Stimulated activated CD4-positive, alpha-beta T cell treated with anti-CD3 and anti-CD28 coated beads, Interleukin-2, amount 100 ng/mL, for 48 hours (primary cell): ENCODE data around the gene PPIH.
A peak's percentile ranks its signal among the peaks of the same experiment; 100 is the strongest.
"Not testable (repeated sequence)": the region's sequence is repeated elsewhere in the genome, so short reads cannot be mapped to it uniquely, and the experiment has no call there.

Experiments used
- DNase-seq, 2 donors: peaks; one replicate each; pipeline ENCODE4 v3.0.0-alpha.2; 2020

The PPIH gene

GRCh38 chr1:42682739-42683531 lies 24.7 kb downstream of the PPIH start:
- peak; percentile 42 to 49 for DNase-seq

GRCh38 chr1:42684139-42684538 lies 25.9 kb downstream of the PPIH start:
- no peak for DNase-seq

DNA sequence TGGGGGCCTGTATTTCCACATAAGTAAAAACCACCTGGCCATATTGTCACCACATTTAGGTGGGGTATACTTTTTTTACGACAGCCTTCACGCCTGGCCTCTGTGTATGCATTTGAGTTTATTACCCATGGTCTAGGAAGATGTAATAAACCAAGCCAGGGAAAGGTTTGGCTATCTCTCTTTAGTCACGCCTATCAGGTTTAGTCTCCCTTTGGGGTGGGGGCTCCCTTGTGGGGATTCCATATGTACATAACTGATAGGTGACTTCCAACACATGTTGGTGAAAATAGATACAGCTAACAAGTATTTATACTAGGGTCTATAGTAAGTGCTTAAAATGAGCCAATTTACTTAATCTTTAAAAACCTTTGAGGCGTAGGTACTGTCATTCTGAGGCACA lies 28.2 kb downstream of the PPIH start:
- DNase-seq: no peak

DNA sequence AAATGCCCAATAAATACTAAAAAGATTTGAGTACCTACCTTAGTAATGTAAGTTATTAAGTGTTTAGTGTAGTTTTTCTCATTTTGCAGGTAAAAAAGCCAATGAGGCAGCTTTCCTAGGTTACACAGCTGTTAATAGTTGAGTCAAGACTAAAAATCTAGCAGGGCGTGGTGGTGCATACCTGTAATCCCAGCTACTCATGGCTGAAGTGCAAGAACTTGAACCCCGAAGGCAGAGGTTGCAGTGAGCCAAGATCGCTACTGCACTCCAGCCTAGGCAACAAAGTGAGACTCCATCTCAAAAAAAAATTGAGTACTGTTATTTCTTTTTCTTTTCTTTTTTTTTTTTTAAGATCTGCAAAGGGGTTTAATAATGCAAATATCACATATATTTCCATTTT lies 31.7 kb downstream of the PPIH start:
- no peak for DNase-seq

DNA sequence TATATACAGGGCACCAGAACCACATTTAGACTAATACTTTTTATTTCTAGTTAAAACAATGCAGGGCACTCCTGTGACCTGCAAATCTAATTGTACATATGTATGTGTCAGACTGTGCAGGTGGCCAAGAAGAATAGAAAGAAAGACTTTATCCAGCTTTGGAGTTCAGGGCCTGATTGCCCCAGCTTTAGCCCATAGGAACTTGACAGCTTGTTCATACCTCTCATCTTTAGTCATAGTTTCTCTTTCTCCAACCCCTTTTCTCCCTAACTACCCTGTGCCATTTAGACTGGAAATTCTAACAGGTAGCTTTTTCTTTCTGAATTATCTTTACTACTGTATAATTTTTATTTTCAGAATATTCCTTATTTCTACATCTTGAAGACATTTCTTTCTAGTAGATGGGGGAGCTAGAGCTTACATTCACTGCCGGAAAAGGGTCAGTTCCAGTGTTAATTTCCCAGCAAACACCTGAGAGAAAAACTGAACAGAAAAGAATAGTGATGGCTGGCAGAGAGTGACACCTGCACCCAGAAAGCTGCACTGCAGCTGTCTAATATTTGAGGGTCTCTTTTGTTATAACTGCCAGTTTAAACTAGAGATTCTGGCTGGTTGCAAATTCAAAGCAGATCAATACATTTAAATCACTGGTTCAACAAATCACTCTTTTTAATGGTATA lies 32.4 kb downstream of the PPIH start:
- no peak for DNase-seq

- no peak for DNase-seq
Observed at GRCh38 chr1:42691157-42691498, 32.9 kb downstream of the PPIH start.

GRCh38 chr1:42692461-42692860 lies 34.2 kb downstream of the PPIH start:
- no peak for DNase-seq

DNA sequence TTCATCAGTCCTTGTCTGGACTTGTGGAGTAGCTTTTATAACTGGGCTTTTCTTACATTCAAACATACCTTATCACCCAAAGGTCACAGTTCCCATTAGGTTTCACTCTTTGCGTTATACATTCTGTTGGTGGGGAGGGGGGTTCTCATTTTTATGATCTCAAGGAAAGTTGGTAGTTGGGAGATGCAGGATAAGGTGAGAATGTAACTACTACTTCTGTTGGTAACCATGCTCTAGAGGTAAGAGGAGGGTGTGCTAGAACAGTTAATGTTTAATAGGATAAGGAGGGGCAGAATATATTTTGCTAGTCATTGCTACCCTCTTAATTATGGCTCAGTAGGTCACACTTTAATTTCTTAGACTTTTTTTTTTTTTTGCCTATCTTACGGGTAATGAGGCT lies 34.7 kb downstream of the PPIH start:
- DNase-seq: no peak

- no peak for DNase-seq
Observed at GRCh38 chr1:42698081-42698813, 40.0 kb downstream of the PPIH start.

GRCh38 chr1:42700006-42700405 lies 41.8 kb downstream of the PPIH start:
- DNase-seq: no peak

GRCh38 chr1:42703888-42704464 lies 45.8 kb downstream of the PPIH start:
- no peak for DNase-seq

GRCh38 chr1:42712808-42713207 lies 54.6 kb downstream of the PPIH start:
- not testable (repeated sequence) for DNase-seq

DNA sequence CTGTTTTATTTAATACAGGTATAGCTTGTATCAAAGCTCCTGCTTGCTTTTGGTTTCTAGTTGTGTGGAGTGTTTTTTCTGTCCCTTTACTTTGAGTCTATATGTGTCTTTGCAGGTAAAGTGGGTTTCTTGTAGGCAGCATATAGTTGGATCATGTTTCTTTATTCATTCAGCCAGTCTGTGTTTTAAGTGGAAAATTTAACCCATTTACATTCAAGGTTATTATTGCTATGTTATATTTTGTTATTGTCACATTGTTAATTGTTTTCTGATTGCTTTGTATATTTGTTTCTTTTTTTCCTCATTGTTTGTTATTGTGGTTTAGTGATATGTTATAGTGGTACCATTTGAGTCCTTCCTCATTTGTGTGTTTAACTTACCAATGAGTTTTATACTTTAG lies 55.1 kb downstream of the PPIH start:
- DNase-seq: no peak

- DNase-seq: not testable (repeated sequence)
Observed at GRCh38 chr1:42714441-42714840, 56.2 kb downstream of the PPIH start.

DNA sequence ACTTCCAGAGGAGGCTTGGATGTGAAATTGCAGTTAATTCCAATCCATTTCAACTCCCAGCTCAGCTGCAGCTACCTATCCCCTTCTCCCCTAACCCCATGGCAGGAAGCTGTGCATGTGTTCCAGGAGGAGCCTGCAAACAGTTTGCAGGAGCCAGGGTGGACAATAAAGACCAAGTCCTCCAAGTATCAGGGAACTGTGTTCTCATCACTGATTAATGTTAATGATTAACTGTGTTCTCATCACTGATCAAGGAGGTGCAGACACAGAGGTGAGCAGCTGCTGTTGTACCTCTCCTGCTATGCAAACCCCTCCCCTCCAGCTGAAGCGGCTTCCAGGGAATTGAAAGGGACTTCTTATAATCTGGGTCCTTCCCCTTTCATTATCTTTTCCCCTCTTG lies 62.6 kb downstream of the PPIH start:
- no peak for DNase-seq

GRCh38 chr1:42721926-42722325 lies 63.7 kb downstream of the PPIH start:
- no peak for DNase-seq

DNA sequence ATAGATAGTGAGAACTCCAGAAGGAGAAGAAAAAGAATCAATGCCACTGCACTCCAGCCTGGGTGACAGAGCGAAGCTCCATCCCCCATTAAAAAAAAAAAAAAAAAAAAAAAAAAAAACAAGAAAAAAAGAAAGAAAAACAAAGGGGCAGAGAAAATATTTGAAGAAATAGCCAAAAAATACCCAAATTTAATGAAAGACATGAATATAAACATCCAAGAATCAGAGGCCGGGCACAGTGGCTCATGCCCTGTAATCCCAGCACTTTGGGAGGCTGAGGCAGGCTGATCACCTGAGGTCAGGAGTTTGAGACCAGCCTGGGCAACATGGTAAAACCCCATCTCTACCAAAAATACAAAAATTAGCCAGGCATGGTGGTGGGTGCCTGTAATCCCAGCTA lies 64.2 kb downstream of the PPIH start:
- DNase-seq: not testable (repeated sequence)

DNA sequence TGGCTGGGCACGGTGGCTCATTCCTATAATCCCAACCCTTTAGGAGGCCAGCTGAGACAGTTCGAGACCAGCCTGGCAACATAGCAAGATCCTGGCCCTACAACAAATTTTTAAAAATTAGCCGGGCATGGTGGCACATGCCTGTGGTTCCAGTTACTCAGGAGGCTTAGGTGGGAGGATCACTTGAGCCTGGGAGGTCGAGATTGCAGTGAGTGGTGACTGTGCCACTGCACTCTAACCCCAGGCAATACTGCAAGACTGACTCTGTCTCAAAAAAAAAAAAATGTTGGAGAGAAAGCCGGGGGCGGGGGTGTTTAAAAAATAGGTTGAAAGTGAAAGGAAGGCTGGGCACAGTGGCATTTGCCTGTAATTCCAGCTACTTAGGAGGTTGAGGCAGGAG lies 65.3 kb downstream of the PPIH start:
- DNase-seq: no peak

DNA sequence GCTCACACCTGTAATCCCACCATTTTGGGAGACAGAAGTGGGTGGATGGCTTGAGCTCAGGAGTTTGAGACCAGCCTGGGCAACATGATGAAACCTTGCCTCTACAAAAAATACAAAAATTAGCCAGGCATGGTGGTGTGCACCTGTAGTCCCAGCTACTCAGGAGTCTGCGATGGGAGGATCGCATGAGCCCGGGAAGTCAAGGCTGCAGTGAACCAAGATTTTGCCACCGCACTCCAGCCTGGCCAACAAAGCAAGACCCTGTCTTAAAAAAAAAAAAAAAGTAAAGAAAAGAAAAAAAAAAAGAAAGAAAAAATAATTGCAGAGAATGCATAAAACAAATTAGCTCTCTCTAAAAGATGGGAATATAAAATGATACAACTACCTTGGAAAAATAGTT lies 67.6 kb downstream of the PPIH start:
- not testable (repeated sequence) for DNase-seq
